ENCODE results near the gene ARL15.
"Not testable (repeated sequence)": the region's sequence is repeated elsewhere in the genome, so short reads cannot be mapped to it uniquely, and the experiment has no call there.

The ARL15 gene

GRCh38 chr5:54013556-54014194 lies 296.7 kb downstream of the ARL15 start:
- DNase-seq: no peak

- no peak for DNase-seq
These were observed 300.5 kb downstream of the ARL15 start for GRCh38 chr5:54009828-54010227.

- no peak for DNase-seq
These were observed 301.0 kb downstream of the ARL15 start for GRCh38 chr5:54009357-54009756.

- no peak for DNase-seq
These were observed 302.3 kb downstream of the ARL15 start for GRCh38 chr5:54007827-54008777.

GRCh38 chr5:54004697-54005096 lies 305.7 kb downstream of the ARL15 start:
- DNase-seq: no peak

- no peak for DNase-seq
These were observed 307.6 kb downstream of the ARL15 start for GRCh38 chr5:54002779-54003178.

- DNase-seq: no peak
These were observed 308.2 kb downstream of the ARL15 start for GRCh38 chr5:54001976-54002775.

- DNase-seq: no peak
These were observed 310.4 kb downstream of the ARL15 start for GRCh38 chr5:54000011-54000410.

GRCh38 chr5:53997736-53998627 lies 312.4 kb downstream of the ARL15 start:
- DNase-seq: no peak

GRCh38 chr5:53996008-53996407 lies 314.4 kb downstream of the ARL15 start:
- DNase-seq: no peak

- DNase-seq: no peak
These were observed 316.2 kb downstream of the ARL15 start for GRCh38 chr5:53994148-53994547.

GRCh38 chr5:53991942-53992341 lies 318.4 kb downstream of the ARL15 start:
- no peak for DNase-seq

- no peak for DNase-seq
These were observed 323.3 kb downstream of the ARL15 start for GRCh38 chr5:53987101-53987500.

- no peak for DNase-seq
These were observed 324.6 kb downstream of the ARL15 start for GRCh38 chr5:53985796-53986195.

- DNase-seq: no peak
These were observed 325.4 kb downstream of the ARL15 start for GRCh38 chr5:53984971-53985370.

GRCh38 chr5:53983568-53984460 lies 326.6 kb downstream of the ARL15 start:
- DNase-seq: no peak

- DNase-seq: not testable (repeated sequence)
These were observed 328.1 kb downstream of the ARL15 start for GRCh38 chr5:53982319-53982718.

GRCh38 chr5:53980061-53980460 lies 330.3 kb downstream of the ARL15 start:
- no peak for DNase-seq

GRCh38 chr5:53974021-53974420 lies 336.4 kb downstream of the ARL15 start:
- DNase-seq: no peak

- no peak for DNase-seq
These were observed 338.1 kb downstream of the ARL15 start for GRCh38 chr5:53972314-53972713.

GRCh38 chr5:53971551-53971950 lies 338.8 kb downstream of the ARL15 start:
- no peak for DNase-seq

All from cerebellar nuclear complex (tissue), 1 donor.